ENCODE results near the gene IRX5.

GRCh38 chr16:54891346-54891745, 39.3 kb upstream of the IRX5 start:
- TF ChIP-seq OSR1 (CRISPR knock-in tag; IDR thresholded peaks at IDR 0.05) (no peak), ARNTL (CRISPR knock-in tag; IDR thresholded peaks at IDR 0.05; ENCODE audit: borderline replicate concordance, low read depth) (no peak), TOX (CRISPR knock-in tag; IDR thresholded peaks at IDR 0.05; ENCODE audit: borderline replicate concordance) (no peak), CREB5 (CRISPR knock-in tag; IDR thresholded peaks at IDR 0.05; ENCODE audit: low read depth) (no peak), POU6F1 (CRISPR knock-in tag; IDR thresholded peaks at IDR 0.05; ENCODE audit: borderline replicate concordance, low read depth) (no peak)
